ENCODE results near the gene FGF2. TPM values are rescaled to one million over a fixed set of nuclear protein-coding genes. Genes with fewer than 3 reads are reported as not detected.
A peak's percentile ranks its signal among the peaks of the same experiment; 100 is the strongest.
"Not testable (repeated sequence)": the region's sequence is repeated elsewhere in the genome, so short reads cannot be mapped to it uniquely, and the experiment has no call there.

Gene FGF2
- total and polyA plus RNA-seq, 2 experiments from 2014 or later = 3.2 to 3.4 TPM

DNA sequence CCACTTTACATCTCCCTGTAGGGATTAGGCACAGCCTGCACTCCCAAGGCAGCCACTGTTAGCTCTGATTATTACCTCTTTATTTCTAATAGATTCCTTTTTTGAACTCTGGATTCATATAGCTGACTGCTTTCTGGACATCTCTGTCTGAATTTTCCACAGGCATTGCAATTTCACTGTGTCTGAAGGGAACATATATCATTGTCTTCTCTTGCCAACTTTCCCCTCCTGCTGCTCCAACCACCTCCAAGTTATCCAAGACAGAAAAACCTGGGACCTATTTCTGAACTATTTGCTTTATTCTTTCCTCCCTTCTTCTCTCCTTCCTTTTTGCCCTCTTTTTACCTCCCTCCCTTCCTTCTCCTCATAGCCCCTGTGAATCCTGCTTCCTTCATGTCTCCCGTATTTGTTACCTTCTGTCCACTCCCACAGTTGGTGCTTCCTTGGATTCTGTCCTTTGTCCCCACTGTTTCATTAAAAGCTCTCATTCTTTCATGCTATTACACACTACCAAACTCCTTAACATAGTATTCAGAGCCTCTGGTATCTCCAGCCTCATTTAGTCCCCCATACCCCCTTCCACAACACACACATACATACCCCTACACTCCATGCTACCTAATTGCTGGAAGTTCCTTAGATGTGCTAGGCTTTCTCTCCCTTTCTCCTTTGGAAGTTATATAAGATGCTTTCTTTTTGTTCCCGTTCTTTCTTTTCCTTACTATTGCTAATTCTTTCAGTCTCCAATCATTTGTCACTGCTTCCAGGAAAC, 34.7 kb downstream of the FGF2 start:
- Histone ChIP-seq H3K4me3 (no peak overlapping the region), H3K4me1 (ENCODE audit: low read depth) (no peaks in the 10 kb centered on the region), H3K27me3 (no peaks in the 10 kb centered on the region), H3K27ac (no peak overlapping the region), H3K9me3 (ENCODE audit: low read depth) (no peaks in the 10 kb centered on the region), H3K36me3 (no peaks in the 10 kb centered on the region)
- TF ChIP-seq, protein P1, sequence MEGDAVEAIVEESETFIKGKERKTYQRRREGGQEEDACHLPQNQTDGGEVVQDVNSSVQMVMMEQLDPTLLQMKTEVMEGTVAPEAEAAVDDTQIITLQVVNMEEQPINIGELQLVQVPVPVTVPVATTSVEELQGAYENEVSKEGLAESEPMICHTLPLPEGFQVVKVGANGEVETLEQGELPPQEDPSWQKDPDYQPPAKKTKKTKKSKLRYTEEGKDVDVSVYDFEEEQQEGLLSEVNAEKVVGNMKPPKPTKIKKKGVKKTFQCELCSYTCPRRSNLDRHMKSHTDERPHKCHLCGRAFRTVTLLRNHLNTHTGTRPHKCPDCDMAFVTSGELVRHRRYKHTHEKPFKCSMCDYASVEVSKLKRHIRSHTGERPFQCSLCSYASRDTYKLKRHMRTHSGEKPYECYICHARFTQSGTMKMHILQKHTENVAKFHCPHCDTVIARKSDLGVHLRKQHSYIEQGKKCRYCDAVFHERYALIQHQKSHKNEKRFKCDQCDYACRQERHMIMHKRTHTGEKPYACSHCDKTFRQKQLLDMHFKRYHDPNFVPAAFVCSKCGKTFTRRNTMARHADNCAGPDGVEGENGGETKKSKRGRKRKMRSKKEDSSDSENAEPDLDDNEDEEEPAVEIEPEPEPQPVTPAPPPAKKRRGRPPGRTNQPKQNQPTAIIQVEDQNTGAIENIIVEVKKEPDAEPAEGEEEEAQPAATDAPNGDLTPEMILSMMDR (IDR thresholded peaks at IDR 0.05; ENCODE audit: low read depth, low read length) = no peak
- no peak for DNase-seq (ENCODE audit: low read depth in 1 of 2, low spot score in 1 of 2)

DNA sequence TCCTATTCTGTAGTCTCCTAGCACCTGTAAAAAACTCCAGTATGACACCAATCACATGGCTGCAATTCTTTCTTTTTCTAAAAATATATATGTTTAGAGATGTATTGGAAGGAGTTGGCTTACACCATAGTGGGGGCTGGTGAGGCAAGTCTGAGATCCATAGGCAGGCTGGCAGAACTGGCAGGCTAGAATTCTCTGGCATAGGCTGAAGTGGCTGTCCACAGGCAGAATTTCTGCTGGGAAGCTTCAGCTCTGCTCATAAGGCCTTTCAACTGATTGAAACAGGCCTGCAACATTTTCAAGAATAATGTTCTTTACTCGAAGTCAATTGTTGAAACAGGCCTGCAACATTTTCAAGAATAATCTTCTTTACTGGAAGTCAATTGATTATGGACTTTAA, 37.0 kb downstream of the FGF2 start:
- TF ChIP-seq, protein P1 (IDR thresholded peaks at IDR 0.05; ENCODE audit: low read depth, low read length) = no peak
- DNase-seq (ENCODE audit: low read depth in 1 of 2, low spot score in 1 of 2) = peak in 1 of 2 donors; percentile 18
- Histone ChIP-seq H3K9me3 (ENCODE audit: low read depth) (no peaks in the 10 kb centered on the region), H3K4me1 (ENCODE audit: low read depth) (no peaks in the 10 kb centered on the region), H3K4me3 (no peak overlapping the region), H3K27ac (no peak overlapping the region), H3K36me3 (no peaks in the 10 kb centered on the region), H3K27me3 (no peaks in the 10 kb centered on the region)

GRCh38 chr4:122865425-122865824, 38.8 kb downstream of the FGF2 start:
- no peaks in the 10 kb centered on the region for H3K27me3 ChIP-seq
- H3K36me3 ChIP-seq = no peaks in the 10 kb centered on the region
- DNase-seq (ENCODE audit: low read depth in 1 of 2, low spot score in 1 of 2) = peak in 1 of 2 donors; percentile 37
- no peaks in the 10 kb centered on the region for H3K9me3 ChIP-seq (ENCODE audit: low read depth)
- H3K27ac ChIP-seq = no peak overlapping the region
- no peak overlapping the region for H3K4me3 ChIP-seq
- TF ChIP-seq, protein P1 (IDR thresholded peaks at IDR 0.05; ENCODE audit: low read depth, low read length) = no peak
- H3K4me1 ChIP-seq (ENCODE audit: low read depth) = no peaks in the 10 kb centered on the region

DNA sequence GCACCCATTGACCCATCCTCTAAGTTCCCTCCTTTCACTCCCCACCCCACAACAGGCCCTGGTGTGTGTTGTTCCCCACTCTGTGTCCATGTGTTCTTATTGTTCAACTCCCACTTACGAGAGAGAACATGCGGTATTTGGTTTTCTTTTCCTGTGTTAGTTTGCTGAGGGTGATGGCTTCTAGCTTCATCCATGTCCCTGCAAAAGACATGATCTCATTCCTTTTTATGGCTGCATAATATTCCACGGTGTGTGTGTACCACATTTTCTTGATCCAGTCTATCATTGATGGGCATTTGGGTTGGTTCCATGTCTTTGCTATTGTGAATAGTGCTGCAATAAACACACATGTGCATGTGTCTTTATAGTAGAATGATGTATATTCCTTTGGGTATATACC, 41.6 kb downstream of the FGF2 start:
- H3K4me3 ChIP-seq; H3K27me3 ChIP-seq; H3K36me3 ChIP-seq; H3K27ac ChIP-seq; H3K4me1 ChIP-seq (ENCODE audit: low read depth); DNase-seq (ENCODE audit: low read depth in 1 of 2, low spot score in 1 of 2); H3K9me3 ChIP-seq (ENCODE audit: low read depth): not testable (repeated sequence)

DNA sequence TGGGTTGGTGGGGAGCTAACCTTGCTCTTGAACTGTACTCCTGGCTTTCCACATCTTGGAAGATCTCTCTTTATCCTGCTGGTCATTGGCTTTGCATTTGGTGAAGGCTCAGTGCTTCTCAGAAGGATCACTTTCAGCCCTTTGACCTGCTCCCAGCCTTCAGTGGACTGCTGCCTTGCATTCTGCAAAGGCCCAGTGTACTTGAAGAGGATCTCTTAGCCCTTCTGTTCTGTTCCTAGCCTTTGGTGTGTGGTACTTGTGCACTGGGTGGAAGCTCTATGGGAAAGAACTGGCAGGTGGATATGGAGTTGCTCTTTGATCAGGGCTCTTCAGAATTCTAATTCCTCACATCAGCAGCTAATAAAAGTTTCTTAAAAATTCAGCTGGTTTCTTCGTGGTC, 46.5 kb downstream of the FGF2 start:
- TF ChIP-seq, protein P1 (IDR thresholded peaks at IDR 0.05; ENCODE audit: low read depth, low read length) = no peak
- no peak for DNase-seq (ENCODE audit: low read depth in 1 of 2, low spot score in 1 of 2)
- Histone ChIP-seq H3K4me3 (no peak overlapping the region), H3K27me3 (no peaks in the 10 kb centered on the region), H3K9me3 (ENCODE audit: low read depth) (no peaks in the 10 kb centered on the region), H3K27ac (no peak overlapping the region), H3K4me1 (ENCODE audit: low read depth) (no peaks in the 10 kb centered on the region), H3K36me3 (no peaks in the 10 kb centered on the region)

DNA sequence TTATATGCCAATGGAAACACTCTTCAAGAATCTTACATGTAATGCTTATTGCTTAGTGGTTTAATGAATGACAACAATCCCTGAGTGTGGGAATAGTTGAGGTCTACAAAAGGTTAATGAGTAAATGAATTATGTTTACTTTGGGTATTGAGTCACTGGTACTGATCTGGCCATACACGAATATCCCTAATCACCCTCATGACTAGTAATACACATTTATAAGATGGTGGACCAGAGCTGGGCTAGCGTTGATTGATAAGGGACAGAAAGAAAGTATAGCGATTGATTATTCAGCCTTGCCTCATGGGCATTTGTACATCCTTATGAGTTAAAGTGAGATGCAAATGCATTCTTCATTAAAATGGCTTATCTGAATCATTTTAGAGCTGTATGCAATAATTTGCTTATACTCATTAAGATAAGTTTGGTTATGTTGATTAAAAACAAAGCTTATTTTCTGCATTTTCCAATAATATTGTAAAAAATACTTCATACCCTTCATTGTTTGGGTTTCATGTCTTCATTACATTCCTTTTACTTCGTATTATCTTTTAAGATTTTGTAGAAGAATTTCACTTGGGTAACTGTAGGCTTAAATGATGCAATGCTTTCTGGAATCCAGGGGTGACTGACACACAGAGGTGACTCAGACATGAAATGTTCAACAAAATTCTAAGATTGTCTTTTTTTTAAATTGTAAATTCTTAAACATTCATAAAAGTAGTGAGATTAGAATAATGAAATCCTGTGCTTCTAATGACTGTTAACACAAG, 47.4 kb downstream of the FGF2 start:
- TF ChIP-seq, protein P1 (IDR thresholded peaks at IDR 0.05; ENCODE audit: low read depth, low read length) = no peak
- H3K27me3 ChIP-seq = no peaks in the 10 kb centered on the region
- H3K27ac ChIP-seq = no peak overlapping the region
- H3K9me3 ChIP-seq (ENCODE audit: low read depth) = no peaks in the 10 kb centered on the region
- H3K4me1 ChIP-seq (ENCODE audit: low read depth) = no peaks in the 10 kb centered on the region
- no peak overlapping the region for H3K4me3 ChIP-seq
- no peaks in the 10 kb centered on the region for H3K36me3 ChIP-seq
- DNase-seq (ENCODE audit: low read depth in 1 of 2, low spot score in 1 of 2) = peak in 1 of 2 donors; percentile 90
